Body of pancreas (tissue), 4 donors: Measurements from ENCODE around the gene FREY1. TPM values are rescaled to one million over a fixed set of nuclear protein-coding genes. Genes with fewer than 3 reads are reported as not detected.

Source experiments
- ATAC-seq: fragments of 150-250 bp; one replicate; pipeline ENCODE4 v1.9.1; 2016
- DNase-seq, 4 donors: peaks; one replicate each; pipeline ENCODE4 v3.0.0-alpha.2; 2019
- H3K27ac ChIP-seq, 4 donors: fragments of 200-600 bp; sonication (generic); 1 replicate in 3 of 4; 2 replicates in 1 of 4; pipeline versions ENCODE4 v1.5.1 to v1.6.1; 2016 to 2019; ENCODE audit warnings: mild to moderate bottlenecking in 1 of 4, mixed read lengths in 1 of 4, moderate library complexity in 1 of 4
- H3K27me3 ChIP-seq, 2 donors: fragments of 200-600 bp; sonication (generic); one replicate each; pipeline ENCODE4 v1.6.0; 2016; ENCODE audit warnings: mild to moderate bottlenecking in 1 of 2
- H3K36me3 ChIP-seq, 2 donors: fragments of 200-600 bp; sonication (generic); replicated peaks in 1 of 2; 2 replicates each; pipeline ENCODE4 v1.5.1; 2016; ENCODE audit warnings: low read depth in 2 of 2; ENCODE audit not compliant: insufficient read depth in 1 of 2
- H3K4me1 ChIP-seq: fragments of 200-600 bp; sonication (generic); one replicate; pipeline ENCODE4 v1.6.0; 2016
- H3K4me3 ChIP-seq, 2 donors: fragments of 200-600 bp; sonication (generic); 1 replicate in 1 of 2; 2 replicates in 1 of 2; pipeline ENCODE4 v1.5.1; 2016 to 2019
- H3K9me3 ChIP-seq, 3 donors: fragments of 200-600 bp; sonication (generic); 1 replicate in 2 of 3; 2 replicates in 1 of 3; pipeline ENCODE4 v1.5.1; 2016
- POLR2A ChIP-seq, 3 donors: fragments of 450-650 bp; IDR thresholded peaks; one replicate each; pipeline ENCODE4 v1.6.1; 2016; ENCODE audit warnings: antibody characterized with exemption in 3 of 3, mild to moderate bottlenecking in 2 of 3
- WGBS, 2 donors: methylation state at CpG; one replicate each; pipeline ENCODE4 v1.1.5; 2017; 5-methylcytosine and 5-hydroxymethylcytosine counted together
- intact Hi-C: fragments of 100-400 bp; cut with DNase I; formaldehyde crosslinking; loops from one replicate; pipeline ENCODE4 v1.15.1; 2023
- total RNA-seq, 2 donors: library from RNA; depleted of rRNA; stranded (reverse); fragments of >200 nt; gene quantifications; one replicate each; pipeline ENCODE4 v1.1.0, GENCODE V29; 2016
- TF ChIP-seq, protein P1 (sequence below), 7 experiments: fragments of 450-650 bp in 4 of 7; fragments of 200-600 bp in 3 of 7; sonication (generic) in 3 of 7; IDR thresholded peaks; one replicate each; pipeline ENCODE4 v1.5.1; 2016 to 2019; ENCODE audit warnings: antibody characterized with exemption in 7 of 7

The FREY1 gene
- total RNA-seq, 2 donors from 2014 or later, result 2.3 to 8.2 TPM

DNA sequence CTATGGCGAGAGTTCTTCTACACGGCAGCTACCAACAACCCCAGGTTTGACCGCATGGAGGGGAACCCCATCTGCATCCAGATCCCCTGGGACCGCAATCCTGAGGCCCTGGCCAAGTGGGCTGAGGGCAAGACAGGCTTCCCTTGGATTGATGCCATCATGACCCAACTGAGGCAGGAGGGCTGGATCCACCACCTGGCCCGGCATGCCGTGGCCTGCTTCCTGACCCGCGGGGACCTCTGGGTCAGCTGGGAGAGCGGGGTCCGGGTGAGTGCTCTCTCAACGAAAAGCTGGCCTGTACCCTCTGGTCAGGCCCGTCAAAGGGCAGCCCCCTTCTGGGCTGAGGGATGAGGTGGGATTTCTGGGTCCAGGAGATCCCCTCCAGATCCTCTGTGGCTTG is 37.5 kb downstream of the FREY1 start:
- intact Hi-C loops, result no loop called here
- no peak overlapping the region for H3K4me3 ChIP-seq
- DNase-seq (no peak), ATAC-seq (no peak)
- TF ChIP-seq, protein P1, sequence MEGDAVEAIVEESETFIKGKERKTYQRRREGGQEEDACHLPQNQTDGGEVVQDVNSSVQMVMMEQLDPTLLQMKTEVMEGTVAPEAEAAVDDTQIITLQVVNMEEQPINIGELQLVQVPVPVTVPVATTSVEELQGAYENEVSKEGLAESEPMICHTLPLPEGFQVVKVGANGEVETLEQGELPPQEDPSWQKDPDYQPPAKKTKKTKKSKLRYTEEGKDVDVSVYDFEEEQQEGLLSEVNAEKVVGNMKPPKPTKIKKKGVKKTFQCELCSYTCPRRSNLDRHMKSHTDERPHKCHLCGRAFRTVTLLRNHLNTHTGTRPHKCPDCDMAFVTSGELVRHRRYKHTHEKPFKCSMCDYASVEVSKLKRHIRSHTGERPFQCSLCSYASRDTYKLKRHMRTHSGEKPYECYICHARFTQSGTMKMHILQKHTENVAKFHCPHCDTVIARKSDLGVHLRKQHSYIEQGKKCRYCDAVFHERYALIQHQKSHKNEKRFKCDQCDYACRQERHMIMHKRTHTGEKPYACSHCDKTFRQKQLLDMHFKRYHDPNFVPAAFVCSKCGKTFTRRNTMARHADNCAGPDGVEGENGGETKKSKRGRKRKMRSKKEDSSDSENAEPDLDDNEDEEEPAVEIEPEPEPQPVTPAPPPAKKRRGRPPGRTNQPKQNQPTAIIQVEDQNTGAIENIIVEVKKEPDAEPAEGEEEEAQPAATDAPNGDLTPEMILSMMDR (IDR thresholded peaks at IDR 0.05), result no peak
- TF ChIP-seq POLR2A (IDR thresholded peaks at IDR 0.05), result no peak
- H3K36me3 ChIP-seq, result peaks cover 24 to 37% of the 10 kb centered on the region in 2 donors
- H3K27ac ChIP-seq, result no peak overlapping the region
- H3K4me1 ChIP-seq, result no peaks in the 10 kb centered on the region
- H3K27me3 ChIP-seq, result no peaks in the 10 kb centered on the region
- WGBS, 2 donors, result 88 to 100% methylated on average over 3 to 12 of the region's 12 CpGs
- no peaks in the 10 kb centered on the region for H3K9me3 ChIP-seq

DNA sequence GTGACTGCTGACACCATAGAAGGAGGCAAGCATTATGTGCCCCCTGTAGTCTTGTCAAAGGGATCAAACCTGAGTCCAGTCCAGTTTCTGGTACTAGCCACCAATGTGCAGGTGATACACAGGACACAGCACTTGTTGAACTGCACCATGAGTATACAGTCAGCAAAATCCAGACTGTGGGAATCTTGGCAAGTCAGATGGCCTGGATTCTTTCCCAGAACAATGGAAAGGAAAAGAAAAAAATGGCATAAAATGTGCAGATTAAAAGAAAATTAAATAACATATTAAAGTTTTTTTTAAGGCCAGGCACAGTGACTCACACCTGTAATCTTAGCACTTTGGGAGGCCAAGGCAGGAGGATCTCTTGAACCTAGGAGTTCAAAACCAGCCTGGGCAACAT is 43.0 kb downstream of the FREY1 start:
- H3K4me1 ChIP-seq, result peaks cover 16% of the 10 kb centered on the region
- DNase-seq (no peak), ATAC-seq (no peak)
- H3K4me3 ChIP-seq, result no peak overlapping the region
- no peak for TF ChIP-seq POLR2A (IDR thresholded peaks at IDR 0.05)
- TF ChIP-seq, protein P1 (IDR thresholded peaks at IDR 0.05), result no peak
- H3K27ac ChIP-seq, result no peak overlapping the region
- no peaks in the 10 kb centered on the region for H3K9me3 ChIP-seq
- peaks cover 11 to 36% of the 10 kb centered on the region in 2 donors for H3K36me3 ChIP-seq
- intact Hi-C loops, result no loop called here
- no peaks in the 10 kb centered on the region for H3K27me3 ChIP-seq

DNA sequence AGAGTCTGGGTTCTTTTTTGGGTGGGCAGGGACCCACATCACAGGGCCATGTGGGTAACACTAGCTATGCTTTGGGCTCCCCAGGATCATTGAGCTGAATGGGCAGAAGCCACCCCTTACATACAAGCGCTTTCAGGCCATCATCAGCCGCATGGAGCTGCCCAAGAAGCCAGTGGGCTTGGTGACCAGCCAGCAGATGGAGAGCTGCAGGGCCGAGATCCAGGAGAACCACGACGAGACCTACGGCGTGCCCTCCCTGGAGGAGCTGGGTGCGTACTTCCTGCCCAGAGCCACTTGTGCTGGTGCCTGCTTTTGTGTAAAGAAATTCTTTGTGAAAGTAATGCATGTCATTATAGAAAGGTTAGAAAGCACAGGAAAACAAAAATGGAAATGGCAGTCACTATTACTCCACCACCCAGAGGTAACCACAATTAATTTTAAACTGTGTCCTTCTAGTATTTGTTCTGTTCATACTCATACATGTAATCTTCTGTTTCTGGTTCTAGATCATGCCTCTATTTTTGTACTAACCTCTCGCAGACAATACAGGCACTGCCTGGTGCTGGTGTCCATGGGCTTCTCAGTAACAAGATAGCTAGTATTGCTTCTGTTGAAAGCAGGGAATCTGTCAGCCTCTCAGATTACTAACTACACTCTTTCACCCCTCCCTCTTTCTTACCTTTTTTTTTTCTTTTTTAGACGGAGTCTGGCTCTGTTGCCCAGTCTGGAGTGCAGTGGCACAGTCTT is 46.1 kb downstream of the FREY1 start:
- TF ChIP-seq, protein P1 (IDR thresholded peaks at IDR 0.05), result no peak
- no peak for TF ChIP-seq POLR2A (IDR thresholded peaks at IDR 0.05)
- no peak for DNase-seq

DNA sequence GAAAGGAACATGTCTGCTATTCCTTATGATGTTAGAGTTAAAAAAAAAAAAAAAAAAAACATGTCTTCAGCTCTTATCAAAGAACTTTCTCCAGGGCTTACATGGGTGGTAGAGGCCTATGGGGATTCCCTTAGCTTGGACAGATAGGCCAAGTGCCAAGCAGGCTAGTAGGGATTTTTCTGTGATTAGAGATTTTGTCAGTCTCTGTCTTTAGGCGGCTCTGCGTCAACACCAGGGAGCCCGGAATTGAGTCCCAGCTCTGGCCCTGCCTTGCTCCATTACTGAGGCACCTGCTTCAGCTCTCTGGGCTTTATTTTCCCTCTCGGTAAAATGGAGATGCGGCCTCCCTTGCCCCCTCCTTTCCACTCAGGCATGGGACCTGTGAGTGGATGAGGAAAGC is 46.7 kb downstream of the FREY1 start:
- no peak for ATAC-seq
- Histone ChIP-seq H3K9me3 (no peaks in the 10 kb centered on the region), H3K36me3 (peaks cover 11 to 29% of the 10 kb centered on the region in 2 donors), H3K4me1 (peaks cover 52% of the 10 kb centered on the region), H3K4me3 (no peak overlapping the region), H3K27ac (peak overlapping the region in 3 of 4 donors; percentile 65 to 78 (median 77)), H3K27me3 (no peaks in the 10 kb centered on the region)
- intact Hi-C loops, result no loop called here
- no peak for DNase-seq
- WGBS, 2 donors, result 76 to 83% methylated on average over 5 of the region's 5 CpGs
- TF ChIP-seq POLR2A (IDR thresholded peaks at IDR 0.05), result no peak
- TF ChIP-seq, protein P1 (IDR thresholded peaks at IDR 0.05), result no peak

More for the DNA sequence above, 46.1 kb downstream of the FREY1 start:
- H3K9me3 ChIP-seq, result no peaks in the 10 kb centered on the region
- intact Hi-C loops, result no loop called here
- H3K36me3 ChIP-seq, result peaks cover 11 to 29% of the 10 kb centered on the region in 2 donors
- H3K4me1 ChIP-seq, result peaks cover 47% of the 10 kb centered on the region
- H3K27me3 ChIP-seq, result no peaks in the 10 kb centered on the region
- 81 to 84% methylated on average over 9 to 10 of the region's 10 CpGs for WGBS, 2 donors
- no peak overlapping the region for H3K4me3 ChIP-seq
- ATAC-seq, result no peak
- peak overlapping the region in 2 of 4 donors; percentile 77 to 78 for H3K27ac ChIP-seq
